HepG2 (cell line): ENCODE data around the gene KBTBD13. TPM values are rescaled to one million over a fixed set of nuclear protein-coding genes. Genes with fewer than 3 reads are reported as not detected.
A peak's percentile ranks its signal among the peaks of the same experiment; 100 is the strongest.

Experiments
- FIP1L1 ChIP-seq: fragments of 200-400 bp; formaldehyde crosslinking; IDR thresholded peaks from 2 replicates; pipeline ENCODE4 v1.6.1; 2018; ENCODE audit warnings: low read depth, mild to moderate bottlenecking, low read length, moderate library complexity, borderline replicate concordance; ENCODE audit not compliant: insufficient read depth
- HMG20A ChIP-seq: IDR thresholded peaks from 2 replicates; pipeline ENCODE4 v1.6.1; 2016; ENCODE audit warnings: borderline replicate concordance
- HMG20B ChIP-seq: conservative IDR thresholded peaks from 2 replicates; pipeline ENCODE4 v1.6.1; 2016; ENCODE audit warnings: missing genetic modification reagents, missing compliant biosample characterization
- MAFF ChIP-seq: IDR thresholded peaks from 2 replicates; pipeline ENCODE4 v1.6.1; 2011; ENCODE audit warnings: low read depth, low read length, improper control_type of control experiment
- RARG ChIP-seq: sonication (generic); formaldehyde crosslinking; IDR thresholded peaks from 2 replicates; pipeline ENCODE4 v1.4.0; 2020; ENCODE audit warnings: low read depth, mild to moderate bottlenecking, missing genetic modification reagents
- RBM22 ChIP-seq: fragments of 200-400 bp; formaldehyde crosslinking; optimal IDR thresholded peaks from 2 replicates; pipeline ENCODE3; 2017; ENCODE audit warnings: mild to moderate bottlenecking, low read length, moderate library complexity
- RFX1 ChIP-seq: fragments of 450-650 bp; IDR thresholded peaks from 2 replicates; pipeline ENCODE4 v1.6.1; 2017
- TCF7L2 ChIP-seq: IDR thresholded peaks from 2 replicates; pipeline ENCODE4 v1.6.1; 2011; ENCODE audit warnings: mild to moderate bottlenecking, low read depth, low read length, moderate library complexity
- THYN1 ChIP-seq: sonication (generic); formaldehyde crosslinking; IDR thresholded peaks from 2 replicates; pipeline ENCODE4 v1.8.1; 2023; ENCODE audit warnings: low read depth, mild to moderate bottlenecking, moderate library complexity, missing genetic modification reagents, borderline replicate concordance
- U2AF2 ChIP-seq: fragments of 200-400 bp; formaldehyde crosslinking; IDR thresholded peaks from 2 replicates; pipeline ENCODE4 v1.6.1; 2017; ENCODE audit warnings: low read depth, mild to moderate bottlenecking, low read length
- ZNF264 ChIP-seq: sonication (generic); formaldehyde crosslinking; IDR thresholded peaks from 2 replicates; pipeline ENCODE4 v1.4.0; 2020; ENCODE audit warnings: missing genetic modification reagents
- ZNF280D ChIP-seq: sonication (generic); formaldehyde crosslinking; IDR thresholded peaks from 2 replicates; pipeline ENCODE4 v1.5.1; 2020; ENCODE audit warnings: mild to moderate bottlenecking, missing genetic modification reagents
- ZNF362 ChIP-seq: sonication (generic); formaldehyde crosslinking; IDR thresholded peaks from 2 replicates; pipeline ENCODE4 v1.4.0; 2020; ENCODE audit warnings: missing genetic modification reagents, mild to moderate bottlenecking, borderline replicate concordance
- ZNF496 ChIP-seq: sonication (generic); formaldehyde crosslinking; IDR thresholded peaks from 2 replicates; pipeline ENCODE4 v1.8.1; 2023; ENCODE audit warnings: mild to moderate bottlenecking, moderate library complexity, missing genetic modification reagents; ENCODE audit not compliant: insufficient replicate concordance
- ZNF512B ChIP-seq: sonication (generic); formaldehyde crosslinking; IDR thresholded peaks from 2 replicates; pipeline ENCODE4 v1.5.1; 2020; ENCODE audit warnings: missing genetic modification reagents, mild to moderate bottlenecking, borderline replicate concordance
- ZNF513 ChIP-seq: sonication (generic); formaldehyde crosslinking; conservative IDR thresholded peaks from 2 replicates; pipeline ENCODE4 v1.5.0; 2020; ENCODE audit warnings: missing genetic modification reagents
- ZNF558 ChIP-seq: sonication (generic); formaldehyde crosslinking; IDR thresholded peaks from 2 replicates; pipeline ENCODE4 v1.9.0; 2022; ENCODE audit warnings: mild to moderate bottlenecking, missing genetic modification reagents, borderline replicate concordance
- ZNF607 ChIP-seq: sonication (generic); formaldehyde crosslinking; IDR thresholded peaks from 2 replicates; pipeline ENCODE4 v1.5.1; 2020; ENCODE audit warnings: missing genetic modification reagents, mild to moderate bottlenecking, borderline replicate concordance
- ZNF619 ChIP-seq: sonication (generic); formaldehyde crosslinking; IDR thresholded peaks from 2 replicates; pipeline ENCODE4 v1.4.0; 2020; ENCODE audit warnings: mild to moderate bottlenecking, missing genetic modification reagents
- ZSCAN20 ChIP-seq: sonication (generic); formaldehyde crosslinking; IDR thresholded peaks from 2 replicates; pipeline ENCODE4 v1.4.0; 2020; ENCODE audit warnings: missing genetic modification reagents, mild to moderate bottlenecking, borderline replicate concordance
- ZSCAN21 ChIP-seq: sonication (generic); formaldehyde crosslinking; IDR thresholded peaks from 2 replicates; pipeline ENCODE4 v1.8.0; 2022; ENCODE audit warnings: mild to moderate bottlenecking, missing genetic modification reagents, moderate library complexity, borderline replicate concordance
- polyA plus RNA-seq, 8 experiments: library from polyadenylated mRNA; depleted of rRNA in 3 of 8; stranded (reverse) in 7 of 8; unstranded in 1 of 8; fragments of >200 nt; fragmentation: Illumina TruSeq in 4 of 8; extraction: Trizol in 4 of 8; gene quantifications; 2 replicates each; pipeline versions ENCODE4 v1.2.1 to v1.2.3, GENCODE V29; 2011 to 2016; ENCODE audit warnings: low read depth in 4 of 8, missing spikeins in 1 of 8, mixed read lengths in 1 of 8; ENCODE audit not compliant: insufficient read depth in 1 of 8
- total RNA-seq, 5 experiments: library from RNA; depleted of rRNA; stranded (reverse); fragments of >200 nt; fragmentation: Illumina TruSeq; extraction: Trizol; gene quantifications; 2 replicates each; pipeline ENCODE4 v1.2.3, GENCODE V29; 2016; ENCODE audit warnings: low read depth in 1 of 5

Gene KBTBD13
- total and polyA plus RNA-seq, 2 of the 13 experiments (the other 11 are each of a cell fraction or from before 2014, with no cell fraction given), result not detected

GRCh38 chr15:65032801-65033537, 43.6 kb upstream of the KBTBD13 start (continued):
- TF ChIP-seq ZNF280D (0 out of 2 replicates have a peak, but pooled peaks have one; percentile 60), HMG20A (no peak; the same call in 1 of the 2 replicates), ZNF513 (CRISPR knock-in tag) (no peak), ZNF362 (no peak), RARG (CRISPR knock-in tag) (no peak), ZNF558 (CRISPR knock-in tag) (no peak), RBM22 (no peak), ZNF496 (no peak), ZNF619 (CRISPR knock-in tag) (0 out of 2 replicates have a peak, but pooled peaks have one; percentile 28), ZNF607 (CRISPR knock-in tag) (no peak), U2AF2 (no peak), ZSCAN20 (CRISPR knock-in tag) (no peak), TCF7L2 (no peak), THYN1 (no peak), ZSCAN21 (CRISPR knock-in tag) (peak; percentile 53; the same call in 1 of the 2 replicates), MAFF (no peak), FIP1L1 (no peak), HMG20B (CRISPR knock-in tag) (peak; percentile 77), ZNF512B (no peak), RFX1 (no peak), ZNF264 (0 out of 2 replicates have a peak, but pooled peaks have one; percentile 21)
